Islet of Langerhans (tissue), 1 donor: ENCODE measurements around the gene ZSWIM1.
"Not testable (repeated sequence)": the region's sequence is repeated elsewhere in the genome, so short reads cannot be mapped to it uniquely, and the experiment has no call there.

Experiments
- FAIRE-seq: peaks from one replicate; lab custom pipeline; 2011; peaks lifted over from hg19 to GRCh38; lab: Jason Lieb, UNC

ZSWIM1 gene

GRCh38 chr20:45857114-45857881 lies 23.7 kb upstream of the ZSWIM1 start, which contains the start of the genes ACOT8 and ZSWIM3:
Gene ACOT8, minus strand, starts transcription at chr20:45857392. Its CDS starts 77 bp downstream, at chr20:45857315.
Gene ZSWIM3, plus strand, starts transcription at chr20:45857614. Its CDS starts 212 bp downstream, at chr20:45857826.
- peak; percentile 93 for FAIRE-seq

- no peak for FAIRE-seq
Measured at GRCh38 chr20:45857882-45858216, 23.2 kb upstream of the ZSWIM1 start.

DNA sequence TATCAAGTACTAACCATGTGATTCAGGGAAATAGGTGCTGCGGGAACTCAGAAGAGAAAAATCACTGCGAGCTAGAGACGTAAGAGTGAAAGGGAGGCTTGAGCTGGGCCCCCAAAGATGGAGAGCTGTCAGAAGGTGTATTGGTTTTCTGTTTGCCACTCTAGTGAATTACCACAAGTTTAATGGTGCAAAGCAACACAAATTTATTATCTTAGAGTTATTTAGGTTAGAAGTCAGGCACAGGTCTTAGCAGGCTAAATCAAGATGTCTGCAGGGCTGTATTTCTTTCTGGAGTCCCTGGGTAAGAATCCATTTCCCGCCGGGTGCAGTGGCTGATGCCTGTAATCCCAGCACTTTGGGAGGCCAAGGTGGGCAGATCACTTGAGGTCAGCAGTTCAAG lies 21.1 kb upstream of the ZSWIM1 start:
- FAIRE-seq: no peak

- FAIRE-seq: no peak
Measured at GRCh38 chr20:45860560-45861220, 20.3 kb upstream of the ZSWIM1 start.

- FAIRE-seq: no peak
Measured at GRCh38 chr20:45861221-45862075, 19.6 kb upstream of the ZSWIM1 start.

DNA sequence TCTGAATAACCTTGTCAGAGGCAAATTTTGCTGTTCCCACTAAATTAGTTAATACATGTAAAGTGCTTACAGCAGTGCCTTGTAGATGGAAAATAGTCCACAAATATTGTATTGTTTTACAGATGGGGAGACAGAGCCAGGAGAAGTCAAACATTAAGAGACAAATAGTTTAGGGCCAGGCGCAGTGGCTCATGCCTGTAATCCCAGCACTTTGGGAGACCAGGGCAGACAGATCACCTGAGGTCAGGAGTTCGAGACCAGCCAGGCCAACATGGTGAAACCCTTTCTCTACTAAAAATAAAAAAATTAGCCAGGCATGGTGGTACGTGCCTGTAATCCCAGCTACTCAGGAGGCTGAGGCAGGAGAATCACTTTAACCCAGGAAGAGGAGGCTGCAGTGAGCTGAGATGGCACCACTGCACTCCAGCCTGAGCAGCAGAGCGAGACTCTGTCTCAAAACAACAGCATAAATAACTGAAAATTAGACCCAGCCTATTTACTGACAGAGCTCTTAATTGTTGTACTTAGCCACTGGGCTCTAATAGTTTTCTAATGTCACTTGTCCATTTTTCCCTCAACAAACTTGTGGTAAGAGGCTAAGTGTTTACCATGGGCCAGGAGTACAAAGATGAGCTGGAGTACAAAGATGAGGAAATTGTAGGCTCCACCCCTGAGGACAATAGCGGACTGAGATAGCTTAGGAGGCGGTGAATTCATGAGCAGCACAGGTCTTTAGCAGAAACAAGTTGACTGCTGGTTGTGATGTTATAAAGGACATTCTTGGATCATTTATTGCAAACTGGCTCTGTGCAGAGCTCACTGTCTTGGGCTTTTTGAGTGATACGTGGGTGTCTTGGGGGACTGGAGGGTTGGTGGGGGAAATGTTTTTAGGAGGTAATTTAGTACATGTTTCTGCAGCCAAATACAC lies 17.2 kb upstream of the ZSWIM1 start:
- FAIRE-seq: no peak

GRCh38 chr20:45866454-45866853 lies 14.6 kb upstream of the ZSWIM1 start:
- FAIRE-seq: no peak

DNA sequence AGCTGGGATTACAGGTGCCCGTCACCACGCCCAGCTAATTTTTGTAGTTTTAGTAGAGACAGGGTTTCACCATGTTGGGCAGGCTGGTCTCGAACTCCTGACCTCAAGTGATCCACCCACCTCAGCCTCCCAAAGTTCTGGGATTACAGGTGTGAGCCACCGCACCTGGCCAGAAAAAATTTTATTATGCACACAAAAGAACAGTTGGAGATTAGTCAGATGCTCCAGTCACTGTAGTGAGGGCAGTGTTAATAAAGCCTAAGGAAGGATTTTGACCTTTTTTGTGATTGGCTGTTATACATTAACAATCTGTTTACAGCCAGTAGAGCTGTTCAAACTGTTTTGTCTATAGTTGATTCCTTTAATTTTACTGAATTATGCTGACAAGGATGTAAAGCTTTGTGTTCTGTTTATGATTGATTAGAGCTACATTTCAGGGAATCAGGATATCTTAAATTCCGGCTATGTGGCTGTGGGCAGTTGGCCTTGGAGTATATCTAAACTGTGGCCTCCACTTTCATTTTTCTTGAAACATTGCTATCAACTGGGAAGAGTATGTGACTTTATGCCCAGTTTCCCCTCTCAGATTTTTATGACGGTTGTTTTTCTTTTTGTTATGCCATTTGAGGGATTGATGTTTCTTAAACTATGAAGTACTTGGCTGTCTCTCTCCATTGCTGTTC lies 13.8 kb upstream of the ZSWIM1 start:
- no peak for FAIRE-seq

DNA sequence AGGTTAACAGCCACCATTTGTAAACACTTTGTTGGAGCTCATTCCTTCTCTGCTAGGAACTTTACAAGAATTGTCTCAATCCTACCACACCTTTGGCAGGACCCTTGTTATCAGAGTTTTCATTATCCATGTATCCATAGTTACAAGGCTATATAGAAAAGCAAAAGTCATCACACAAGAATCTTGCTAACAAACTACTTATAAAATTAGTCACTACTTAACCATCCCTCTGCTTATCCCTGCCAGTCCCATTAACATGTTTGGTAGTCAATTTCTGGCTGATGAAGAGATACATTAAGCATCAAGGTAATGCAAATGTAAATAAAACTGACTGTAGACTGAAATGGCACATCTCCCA lies 13.2 kb upstream of the ZSWIM1 start:
- no peak for FAIRE-seq

- no peak for FAIRE-seq
Measured at GRCh38 chr20:45872626-45873025, 8.4 kb upstream of the ZSWIM1 start.

GRCh38 chr20:45873409-45874103 lies 7.5 kb upstream of the ZSWIM1 start:
- FAIRE-seq: no peak

- FAIRE-seq: not testable (repeated sequence)
Measured at GRCh38 chr20:45874104-45874481, 6.9 kb upstream of the ZSWIM1 start.

DNA sequence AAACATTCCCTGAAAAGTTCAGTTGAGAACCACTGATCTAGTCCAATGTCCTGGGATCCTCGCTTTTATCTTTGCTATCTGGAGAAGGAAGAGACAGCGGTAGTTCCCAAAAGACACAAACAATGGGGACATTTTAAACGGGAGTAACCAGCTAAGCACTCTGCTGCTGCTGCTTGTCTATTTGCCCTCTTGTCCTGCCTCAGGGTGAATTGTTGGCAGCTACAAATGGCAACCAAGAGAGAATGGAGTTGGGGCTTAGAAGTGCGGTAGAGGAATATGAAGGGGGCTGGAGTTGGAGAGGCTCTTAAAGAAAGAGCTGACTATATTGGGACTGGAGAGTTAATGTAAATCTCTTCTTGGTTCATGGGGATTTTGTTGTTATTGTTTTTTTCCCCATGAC lies 6.5 kb upstream of the ZSWIM1 start:
- no peak for FAIRE-seq

GRCh38 chr20:45878076-45878761 lies 2.8 kb upstream of the ZSWIM1 start:
- no peak for FAIRE-seq

DNA sequence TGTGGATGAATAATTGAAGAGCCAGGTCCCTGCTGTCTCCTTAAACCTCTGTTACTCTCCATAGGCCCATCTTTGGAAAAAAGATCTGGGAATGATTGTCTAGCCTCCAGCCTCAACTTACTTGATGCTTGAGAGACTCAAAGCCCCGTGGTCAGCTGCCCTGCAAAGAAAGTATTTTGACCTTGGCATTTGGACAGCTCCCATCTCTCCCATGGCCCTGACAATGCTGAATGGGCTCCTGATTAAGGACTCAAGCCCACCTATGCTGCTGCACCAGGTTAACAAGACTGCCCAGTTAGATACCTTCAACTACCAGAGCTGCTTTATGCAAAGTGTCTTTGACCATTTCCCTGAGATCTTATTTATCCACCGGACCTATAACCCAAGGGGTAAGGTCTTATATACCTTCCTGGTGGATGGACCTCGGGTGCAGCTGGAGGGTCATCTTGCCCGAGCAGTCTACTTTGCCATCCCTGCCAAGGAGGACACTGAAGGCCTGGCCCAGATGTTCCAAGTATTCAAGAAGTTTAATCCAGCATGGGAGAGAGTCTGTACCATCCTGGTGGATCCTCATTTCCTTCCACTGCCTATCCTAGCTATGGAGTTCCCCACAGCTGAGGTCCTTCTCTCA lies 1.6 kb downstream of the ZSWIM1 start:
- FAIRE-seq: no peak

- no peak for FAIRE-seq
Measured at GRCh38 chr20:45883100-45883469, 2.1 kb downstream of the ZSWIM1 start.

- FAIRE-seq: no peak
Measured at GRCh38 chr20:45886590-45887345, 5.7 kb downstream of the ZSWIM1 start.

DNA sequence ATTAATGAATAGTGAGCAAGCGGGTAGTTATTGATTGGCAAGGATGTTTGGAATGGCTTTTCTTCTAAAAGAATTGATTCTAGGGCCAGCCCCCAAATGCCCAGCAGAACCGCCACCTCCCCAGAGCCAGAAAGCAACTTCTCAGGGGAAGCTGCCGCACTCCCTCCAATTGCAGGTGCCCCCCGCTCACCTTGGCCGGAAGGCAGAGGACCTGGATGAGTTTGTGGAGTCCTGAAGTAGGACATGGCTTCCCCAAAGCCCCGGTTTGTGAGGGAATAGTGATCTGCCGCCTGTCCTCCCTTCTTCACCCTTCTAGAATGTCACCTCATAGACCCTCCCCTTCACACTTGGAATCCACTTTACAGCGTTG lies 6.3 kb downstream of the ZSWIM1 start, which contains the start of gene SPATA25:
TSS of gene SPATA25 (minus strand) at position 277 of the 370 bp plus-strand sequence. CDS start at position 245, 32 bp downstream.
- FAIRE-seq: no peak

- FAIRE-seq: no peak
Measured at GRCh38 chr20:45888681-45889080, 7.7 kb downstream of the ZSWIM1 start.
